Neural cell (in vitro differentiated cells): Measurements from ENCODE around the gene NMRK2.

ENCODE experiments used
- EP300 ChIP-seq: fragments of 450-650 bp; conservative IDR thresholded peaks from 2 replicates; pipeline ENCODE4 v1.6.1; 2014; ENCODE audit warnings: antibody characterized with exemption, mild to moderate bottlenecking, moderate library complexity; ENCODE audit not compliant: poor library complexity, severe bottlenecking
- EZH2 ChIP-seq: fragments of 200-600, 300-800 bp; shearing (Covaris generic), sonication (generic); IDR thresholded peaks from 2 replicates; pipeline ENCODE4 v1.6.1; 2014; ENCODE audit warnings: antibody characterized with exemption, low read length, borderline replicate concordance, mild to moderate bottlenecking; ENCODE audit not compliant: insufficient read depth, poor library complexity, severe bottlenecking
- MXI1 ChIP-seq: fragments of 450-650 bp; conservative IDR thresholded peaks from 2 replicates; pipeline ENCODE4 v1.6.1; 2014; ENCODE audit warnings: antibody characterized with exemption, mild to moderate bottlenecking; ENCODE audit not compliant: poor library complexity, severe bottlenecking
- POLR2AphosphoS5 ChIP-seq: IDR thresholded peaks from 2 replicates; pipeline ENCODE4 v1.6.1; 2012
- RAD21 ChIP-seq: fragments of 450-650 bp; conservative IDR thresholded peaks from 2 replicates; pipeline ENCODE4 v1.6.1; 2014; ENCODE audit warnings: antibody characterized with exemption, mild to moderate bottlenecking, moderate library complexity
- SMC3 ChIP-seq: fragments of 450-650 bp; conservative IDR thresholded peaks from 2 replicates; pipeline ENCODE4 v1.6.1; 2014; ENCODE audit warnings: antibody characterized with exemption, mild to moderate bottlenecking, moderate library complexity; ENCODE audit not compliant: poor library complexity
- TAF1 ChIP-seq: IDR thresholded peaks from 2 replicates; pipeline ENCODE4 v1.6.1; 2012; ENCODE audit warnings: low read depth
- TF ChIP-seq, protein P1 (sequence below): fragments of 450-650 bp; IDR thresholded peaks from 2 replicates; pipeline ENCODE4 v1.5.1; 2014; ENCODE audit warnings: antibody characterized with exemption, mild to moderate bottlenecking, moderate library complexity; ENCODE audit not compliant: poor library complexity, severe bottlenecking
- TF ChIP-seq, protein P2 (sequence below): IDR thresholded peaks from 2 replicates; pipeline ENCODE4 v1.6.1; 2012; ENCODE audit warnings: borderline replicate concordance

DNA sequence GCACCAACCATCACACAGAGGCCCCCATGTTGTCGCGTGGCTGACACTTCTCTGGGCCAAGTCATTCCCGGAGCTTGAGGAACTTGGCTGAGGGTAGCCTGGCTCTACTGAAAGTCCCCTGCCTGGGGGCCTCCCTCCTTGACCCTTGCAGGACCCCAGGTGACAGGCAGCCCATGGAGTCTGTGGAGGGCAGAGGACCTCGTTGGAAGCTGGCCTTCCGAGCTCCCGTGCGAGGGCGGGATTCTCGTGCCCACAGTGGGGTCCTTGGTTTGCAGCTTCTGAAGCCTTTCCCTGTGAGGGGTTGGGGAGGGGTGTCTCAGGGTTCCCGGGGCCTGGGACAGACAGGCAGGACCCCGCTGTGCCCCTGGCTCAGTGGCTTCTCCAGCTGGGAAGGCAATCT, 16.4 kb downstream of the NMRK2 start:
- TF ChIP-seq TAF1 (no peak), POLR2AphosphoS5 (no peak), EP300 (no peak), EZH2 (no peak), SMC3 (no peak), RAD21 (no peak), MXI1 (no peak)
- TF ChIP-seq, protein P1, sequence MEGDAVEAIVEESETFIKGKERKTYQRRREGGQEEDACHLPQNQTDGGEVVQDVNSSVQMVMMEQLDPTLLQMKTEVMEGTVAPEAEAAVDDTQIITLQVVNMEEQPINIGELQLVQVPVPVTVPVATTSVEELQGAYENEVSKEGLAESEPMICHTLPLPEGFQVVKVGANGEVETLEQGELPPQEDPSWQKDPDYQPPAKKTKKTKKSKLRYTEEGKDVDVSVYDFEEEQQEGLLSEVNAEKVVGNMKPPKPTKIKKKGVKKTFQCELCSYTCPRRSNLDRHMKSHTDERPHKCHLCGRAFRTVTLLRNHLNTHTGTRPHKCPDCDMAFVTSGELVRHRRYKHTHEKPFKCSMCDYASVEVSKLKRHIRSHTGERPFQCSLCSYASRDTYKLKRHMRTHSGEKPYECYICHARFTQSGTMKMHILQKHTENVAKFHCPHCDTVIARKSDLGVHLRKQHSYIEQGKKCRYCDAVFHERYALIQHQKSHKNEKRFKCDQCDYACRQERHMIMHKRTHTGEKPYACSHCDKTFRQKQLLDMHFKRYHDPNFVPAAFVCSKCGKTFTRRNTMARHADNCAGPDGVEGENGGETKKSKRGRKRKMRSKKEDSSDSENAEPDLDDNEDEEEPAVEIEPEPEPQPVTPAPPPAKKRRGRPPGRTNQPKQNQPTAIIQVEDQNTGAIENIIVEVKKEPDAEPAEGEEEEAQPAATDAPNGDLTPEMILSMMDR: no peak
- TF ChIP-seq, protein P2, sequence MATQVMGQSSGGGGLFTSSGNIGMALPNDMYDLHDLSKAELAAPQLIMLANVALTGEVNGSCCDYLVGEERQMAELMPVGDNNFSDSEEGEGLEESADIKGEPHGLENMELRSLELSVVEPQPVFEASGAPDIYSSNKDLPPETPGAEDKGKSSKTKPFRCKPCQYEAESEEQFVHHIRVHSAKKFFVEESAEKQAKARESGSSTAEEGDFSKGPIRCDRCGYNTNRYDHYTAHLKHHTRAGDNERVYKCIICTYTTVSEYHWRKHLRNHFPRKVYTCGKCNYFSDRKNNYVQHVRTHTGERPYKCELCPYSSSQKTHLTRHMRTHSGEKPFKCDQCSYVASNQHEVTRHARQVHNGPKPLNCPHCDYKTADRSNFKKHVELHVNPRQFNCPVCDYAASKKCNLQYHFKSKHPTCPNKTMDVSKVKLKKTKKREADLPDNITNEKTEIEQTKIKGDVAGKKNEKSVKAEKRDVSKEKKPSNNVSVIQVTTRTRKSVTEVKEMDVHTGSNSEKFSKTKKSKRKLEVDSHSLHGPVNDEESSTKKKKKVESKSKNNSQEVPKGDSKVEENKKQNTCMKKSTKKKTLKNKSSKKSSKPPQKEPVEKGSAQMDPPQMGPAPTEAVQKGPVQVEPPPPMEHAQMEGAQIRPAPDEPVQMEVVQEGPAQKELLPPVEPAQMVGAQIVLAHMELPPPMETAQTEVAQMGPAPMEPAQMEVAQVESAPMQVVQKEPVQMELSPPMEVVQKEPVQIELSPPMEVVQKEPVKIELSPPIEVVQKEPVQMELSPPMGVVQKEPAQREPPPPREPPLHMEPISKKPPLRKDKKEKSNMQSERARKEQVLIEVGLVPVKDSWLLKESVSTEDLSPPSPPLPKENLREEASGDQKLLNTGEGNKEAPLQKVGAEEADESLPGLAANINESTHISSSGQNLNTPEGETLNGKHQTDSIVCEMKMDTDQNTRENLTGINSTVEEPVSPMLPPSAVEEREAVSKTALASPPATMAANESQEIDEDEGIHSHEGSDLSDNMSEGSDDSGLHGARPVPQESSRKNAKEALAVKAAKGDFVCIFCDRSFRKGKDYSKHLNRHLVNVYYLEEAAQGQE: no peak
